ENCODE measurements around the gene FAT1. TPM values are rescaled to one million over a fixed set of nuclear protein-coding genes. Genes with fewer than 3 reads are reported as not detected.
A peak's percentile ranks its signal among the peaks of the same experiment; 100 is the strongest.

FAT1 gene
- total RNA-seq, 1 experiment from 2014 or later: 78.0 TPM

DNA sequence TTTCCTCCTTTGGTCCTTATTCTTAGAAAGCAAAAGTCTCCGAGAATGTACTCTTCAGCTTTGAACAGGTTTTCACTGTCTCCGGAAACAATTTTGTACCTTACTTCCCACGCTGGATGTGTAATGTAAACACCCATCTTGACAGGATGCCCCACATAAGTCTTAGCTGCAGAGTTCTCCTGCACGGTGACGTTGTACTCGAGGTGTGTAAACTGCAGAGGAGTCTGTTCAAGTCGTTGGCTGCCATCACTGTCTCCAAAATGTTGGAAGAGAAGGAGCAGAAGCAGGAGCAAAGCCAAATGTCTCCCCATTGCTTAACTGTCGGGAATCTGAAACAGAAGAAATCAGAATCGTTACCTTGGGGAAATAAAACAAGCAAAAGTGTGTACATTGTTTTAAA lies 14.1 kb downstream of the FAT1 start:
- DNase-seq (ENCODE audit: low read depth, low spot score): no peak
- in situ Hi-C loops (cut with HindIII; ENCODE audit: low pct_unique_long_range_greater_than_20kb, low sequenced_read_pairs): no loop called here

DNA sequence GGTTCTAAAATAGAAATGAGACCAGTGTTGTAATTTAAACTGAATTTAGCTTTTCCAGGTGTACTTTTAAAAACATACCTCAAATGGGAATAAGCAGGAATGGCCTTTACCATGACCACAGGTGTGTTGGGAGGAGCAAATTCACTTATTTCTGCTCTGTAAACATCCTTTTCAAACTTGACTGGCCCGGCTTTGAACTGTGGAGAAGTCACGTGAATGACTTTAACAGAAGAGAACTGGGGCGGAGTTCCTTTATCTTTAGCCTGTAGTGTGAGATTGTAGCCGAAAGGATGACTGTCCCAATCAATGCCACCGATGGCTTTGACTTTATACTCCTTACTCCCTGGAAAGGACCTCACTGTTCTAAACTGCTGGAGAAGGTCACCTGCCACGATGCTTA lies 15.1 kb downstream of the FAT1 start:
- in situ Hi-C loops (cut with HindIII; ENCODE audit: low pct_unique_long_range_greater_than_20kb, low sequenced_read_pairs): no loop called here
- DNase-seq (ENCODE audit: low read depth, low spot score): no peak

DNA sequence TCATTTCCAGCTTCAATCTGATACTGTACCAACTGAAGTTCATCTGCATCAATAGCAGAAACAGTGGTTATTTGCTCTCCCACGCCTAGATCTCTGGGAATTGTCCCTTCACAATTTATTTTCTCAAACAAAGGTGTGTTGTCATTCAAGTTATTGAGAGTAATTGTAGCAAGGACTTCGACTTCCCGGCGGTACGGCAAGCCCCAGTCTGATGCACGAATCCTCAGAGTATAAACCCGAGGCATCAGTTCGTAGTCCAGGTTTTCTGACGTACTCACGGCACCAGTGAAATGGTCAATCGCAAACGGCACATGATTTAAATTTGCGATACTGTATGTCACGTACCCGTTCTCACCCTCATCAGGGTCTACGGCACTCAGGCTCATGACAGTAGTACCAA lies 15.7 kb downstream of the FAT1 start:
- in situ Hi-C loops (cut with HindIII; ENCODE audit: low pct_unique_long_range_greater_than_20kb, low sequenced_read_pairs): no loop called here
- DNase-seq (ENCODE audit: low read depth, low spot score): no peak

- DNase-seq (ENCODE audit: low read depth, low spot score): no peak
- in situ Hi-C loops (cut with HindIII; ENCODE audit: low pct_unique_long_range_greater_than_20kb, low sequenced_read_pairs): no loop called here
Measured at GRCh38 chr4:186707574-186707973, 16.1 kb downstream of the FAT1 start.

GRCh38 chr4:186704057-186704456 lies 19.6 kb downstream of the FAT1 start:
- in situ Hi-C loops (cut with HindIII; ENCODE audit: low pct_unique_long_range_greater_than_20kb, low sequenced_read_pairs): no loop called here

DNA sequence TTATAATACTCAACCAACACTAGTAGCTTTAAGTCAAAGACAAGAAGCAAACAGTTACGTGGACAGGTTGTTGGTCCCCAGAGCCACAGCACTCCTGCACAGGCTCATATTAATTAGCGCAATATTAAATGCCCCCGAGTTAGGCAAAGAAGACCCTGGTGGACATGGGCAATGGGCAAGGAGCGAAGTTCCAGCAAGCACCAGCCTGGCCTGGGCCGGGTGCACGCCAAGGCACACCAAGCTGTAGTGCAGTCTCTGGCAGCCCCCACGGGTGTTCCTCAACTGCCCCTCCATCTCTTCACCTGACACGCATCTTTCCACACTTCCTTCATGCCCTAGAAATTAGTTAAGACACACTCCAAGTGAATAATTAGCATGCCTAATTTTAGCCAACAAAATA lies 20.1 kb downstream of the FAT1 start:
- in situ Hi-C loops (cut with HindIII; ENCODE audit: low pct_unique_long_range_greater_than_20kb, low sequenced_read_pairs): no loop called here

More at GRCh38 chr4:186704057-186704456, 19.6 kb downstream of the FAT1 start:
- DNase-seq (ENCODE audit: low read depth, low spot score): no peak

GRCh38 chr4:186702940-186703339 lies 20.7 kb downstream of the FAT1 start:
- in situ Hi-C loops (cut with HindIII; ENCODE audit: low pct_unique_long_range_greater_than_20kb, low sequenced_read_pairs): no loop called here
- no peak for DNase-seq (ENCODE audit: low read depth, low spot score)

More for the DNA sequence above, 20.1 kb downstream of the FAT1 start:
- DNase-seq (ENCODE audit: low read depth, low spot score): no peak

GRCh38 chr4:186702297-186702696 lies 21.4 kb downstream of the FAT1 start:
- no peak for DNase-seq (ENCODE audit: low read depth, low spot score)
- in situ Hi-C loops (cut with HindIII; ENCODE audit: low pct_unique_long_range_greater_than_20kb, low sequenced_read_pairs): no loop called here

DNA sequence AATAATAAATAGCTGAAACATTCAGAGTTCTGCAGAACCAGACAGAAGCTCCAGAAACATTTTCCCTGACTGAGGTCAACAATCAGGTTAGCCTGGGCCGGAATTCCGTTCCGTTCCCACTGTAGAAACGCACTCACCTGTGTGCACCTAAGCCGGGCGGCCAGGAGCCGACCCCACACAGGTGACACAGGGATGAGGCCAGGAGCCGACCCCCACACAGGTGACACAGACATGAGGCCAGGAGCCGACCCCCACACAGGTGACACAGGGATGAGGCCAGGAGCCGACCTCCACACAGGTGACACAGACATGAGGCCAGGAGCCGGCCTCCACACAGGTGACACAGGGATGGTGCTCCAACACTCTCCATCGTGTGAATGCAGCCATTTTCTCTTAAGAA lies 21.9 kb downstream of the FAT1 start:
- in situ Hi-C loops (cut with HindIII; ENCODE audit: low pct_unique_long_range_greater_than_20kb, low sequenced_read_pairs): no loop called here
- no peak for DNase-seq (ENCODE audit: low read depth, low spot score)

GRCh38 chr4:186701273-186701672 lies 22.4 kb downstream of the FAT1 start:
- peak; percentile 39 for DNase-seq (ENCODE audit: low read depth, low spot score)
- in situ Hi-C loops (cut with HindIII; ENCODE audit: low pct_unique_long_range_greater_than_20kb, low sequenced_read_pairs): no loop called here

GRCh38 chr4:186700746-186701145 lies 22.9 kb downstream of the FAT1 start:
- DNase-seq (ENCODE audit: low read depth, low spot score): no peak
- in situ Hi-C loops (cut with HindIII; ENCODE audit: low pct_unique_long_range_greater_than_20kb, low sequenced_read_pairs): no loop called here

- DNase-seq (ENCODE audit: low read depth, low spot score): no peak
- in situ Hi-C loops (cut with HindIII; ENCODE audit: low pct_unique_long_range_greater_than_20kb, low sequenced_read_pairs): no loop called here
Measured at GRCh38 chr4:186699881-186700397, 23.7 kb downstream of the FAT1 start.

- DNase-seq (ENCODE audit: low read depth, low spot score): no peak
- in situ Hi-C loops (cut with HindIII; ENCODE audit: low pct_unique_long_range_greater_than_20kb, low sequenced_read_pairs): no loop called here
Measured at GRCh38 chr4:186699298-186699697, 24.4 kb downstream of the FAT1 start.

GRCh38 chr4:186698525-186698924 lies 25.1 kb downstream of the FAT1 start:
- in situ Hi-C loops (cut with HindIII; ENCODE audit: low pct_unique_long_range_greater_than_20kb, low sequenced_read_pairs): no loop called here
- no peak for DNase-seq (ENCODE audit: low read depth, low spot score)

DNA sequence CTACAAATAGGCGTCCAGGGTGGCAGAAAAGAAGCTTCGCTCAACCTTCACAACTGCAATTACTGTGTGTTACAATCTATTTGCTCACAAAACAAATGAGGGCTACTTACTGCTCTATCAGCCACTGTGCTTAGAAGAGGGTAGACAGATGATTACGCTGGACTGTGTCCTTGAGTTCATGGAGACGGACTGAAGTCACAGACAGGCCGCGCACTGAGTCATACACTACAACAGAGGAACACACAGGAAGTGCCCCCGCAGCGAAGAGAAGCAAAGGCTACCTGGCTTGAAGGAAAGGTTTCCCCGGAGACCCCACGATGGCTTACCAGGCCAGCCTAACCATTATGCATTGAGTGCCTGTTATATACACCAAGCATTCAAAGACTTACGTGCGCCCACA lies 25.6 kb downstream of the FAT1 start:
- no peak for DNase-seq (ENCODE audit: low read depth, low spot score)

GRCh38 chr4:186695392-186695791 lies 28.3 kb downstream of the FAT1 start:
- no peak for DNase-seq (ENCODE audit: low read depth, low spot score)
- in situ Hi-C loops (cut with HindIII; ENCODE audit: low pct_unique_long_range_greater_than_20kb, low sequenced_read_pairs): no loop called here

More for the DNA sequence above, 25.6 kb downstream of the FAT1 start:
- in situ Hi-C loops (cut with HindIII; ENCODE audit: low pct_unique_long_range_greater_than_20kb, low sequenced_read_pairs): no loop called here

GRCh38 chr4:186693894-186694293 lies 29.8 kb downstream of the FAT1 start:
- in situ Hi-C loops (cut with HindIII; ENCODE audit: low pct_unique_long_range_greater_than_20kb, low sequenced_read_pairs): no loop called here
- DNase-seq (ENCODE audit: low read depth, low spot score): no peak

DNA sequence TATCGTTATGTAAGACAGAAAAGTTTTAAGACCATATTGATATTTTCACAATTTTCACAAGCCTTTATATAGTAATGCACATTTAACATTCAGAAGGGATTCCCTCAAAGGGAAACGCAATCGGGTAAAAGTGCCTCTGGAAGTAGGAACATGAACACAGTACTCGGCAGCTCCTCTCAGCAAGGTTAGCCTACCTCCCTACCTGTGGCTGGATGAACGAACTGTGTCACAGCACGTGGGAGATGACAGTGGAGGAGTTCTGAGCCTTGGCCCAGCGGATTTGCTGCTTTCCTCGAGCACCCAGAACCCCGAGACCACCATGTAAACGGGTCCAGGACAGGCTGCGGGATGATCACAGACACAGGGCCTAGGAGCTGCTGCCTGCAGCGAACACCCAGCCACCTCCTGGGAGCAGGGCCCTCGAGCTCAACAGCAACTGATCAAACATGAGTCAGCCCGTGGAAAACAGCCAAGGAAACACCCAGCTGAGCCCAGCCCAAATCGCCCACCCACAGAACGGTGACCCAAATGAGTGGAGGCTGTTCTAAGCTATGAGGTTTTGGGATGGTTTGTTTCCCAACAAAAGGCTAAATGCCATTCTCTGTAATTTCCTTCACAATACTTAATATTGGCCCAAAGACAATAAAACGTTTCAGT lies 30.4 kb downstream of the FAT1 start:
- no peak for DNase-seq (ENCODE audit: low read depth, low spot score)
- in situ Hi-C loops (cut with HindIII; ENCODE audit: low pct_unique_long_range_greater_than_20kb, low sequenced_read_pairs): no loop called here

DNA sequence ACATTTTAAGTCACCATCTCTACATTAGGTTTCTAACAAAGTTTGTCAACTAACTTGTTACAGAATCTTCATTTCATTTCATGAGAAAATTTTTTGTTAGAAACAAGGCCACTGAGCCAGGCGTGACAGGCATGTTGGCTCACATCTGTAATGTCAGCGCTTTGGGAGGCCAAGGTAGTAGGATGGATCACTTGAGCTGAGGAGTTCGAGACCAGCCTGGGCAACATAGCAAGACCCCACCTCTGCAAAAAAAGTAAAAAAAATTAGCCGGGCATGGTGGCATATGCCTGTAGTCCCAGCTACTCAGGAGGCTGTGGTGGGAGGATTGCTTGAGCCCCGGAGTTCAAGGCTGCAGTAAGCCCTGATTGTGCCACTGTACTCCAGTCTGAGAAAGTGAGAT lies 32.3 kb downstream of the FAT1 start:
- in situ Hi-C loops (cut with HindIII; ENCODE audit: low pct_unique_long_range_greater_than_20kb, low sequenced_read_pairs): no loop called here
- no peak for DNase-seq (ENCODE audit: low read depth, low spot score)

GRCh38 chr4:186689476-186689875 lies 34.2 kb downstream of the FAT1 start:
- in situ Hi-C loops (cut with HindIII; ENCODE audit: low pct_unique_long_range_greater_than_20kb, low sequenced_read_pairs): no loop called here

More at GRCh38 chr4:186689476-186689875, 34.2 kb downstream of the FAT1 start:
- no peak for DNase-seq (ENCODE audit: low read depth, low spot score)
